Psoas muscle (tissue), 8 donors: ENCODE data around the gene AFF1. TPM values are rescaled to one million over a fixed set of nuclear protein-coding genes. Genes with fewer than 3 reads are reported as not detected.

ENCODE experiments used
- ATAC-seq, 4 donors: fragments of 200-7000 bp; cut with Tn5 transposase; one replicate each; pipeline ENCODE4 v1.9.1; 2020; ENCODE audit warnings: moderate library complexity in 3 of 4, mild to moderate bottlenecking in 2 of 4
- DNase-seq, 2 donors: peaks; one replicate each; pipeline ENCODE4 v3.0.0-alpha.2; 2020
- H3K27ac ChIP-seq: fragments of 200-600 bp; one replicate; pipeline ENCODE4 v1.8.0; 2022
- H3K27me3 ChIP-seq, 3 donors: fragments of 200-600 bp in 1 of 3; one replicate each; pipeline versions ENCODE4 v1.6.1 to v1.8.0; 2013 to 2022; ENCODE audit warnings: low read length in 2 of 3, mild to moderate bottlenecking in 2 of 3, moderate library complexity in 1 of 3; ENCODE audit not compliant: insufficient read depth in 3 of 3
- H3K36me3 ChIP-seq, 2 donors: fragments of 200-600 bp in 1 of 2; one replicate each; pipeline versions ENCODE4 v1.6.1 to v1.8.0; 2013 to 2022; ENCODE audit warnings: low read depth in 1 of 2, mild to moderate bottlenecking in 1 of 2, moderate library complexity in 1 of 2; ENCODE audit not compliant: insufficient read depth in 1 of 2
- H3K4me1 ChIP-seq: fragments of 200-600 bp; one replicate; pipeline ENCODE4 v1.8.0; 2022
- H3K4me3 ChIP-seq: fragments of 200-600 bp; one replicate; pipeline ENCODE4 v1.8.0; 2022; ENCODE audit warnings: mild to moderate bottlenecking
- H3K9me3 ChIP-seq: fragments of 200-600 bp; one replicate; pipeline ENCODE4 v1.8.0; 2022
- CTCF ChIP-seq: fragments of 200-600 bp; IDR thresholded peaks from one replicate; pipeline ENCODE4 v1.8.0; 2022; ENCODE audit warnings: antibody characterized with exemption
- WGBS, 3 donors: extraction: QIAGEN DNeasy Blood & Tissue Kit; methylation state at CpG; one replicate each; pipeline versions ENCODE4 v1.1.6 to v1.1.7; 2013; 5-methylcytosine and 5-hydroxymethylcytosine counted together
- intact Hi-C, 2 donors: fragments of 100-400 bp; cut with DNase I; formaldehyde crosslinking; loops; one replicate each; pipeline versions ENCODE4 v1.11.0 to v1.14.2; 2022
- polyA plus RNA-seq, 3 donors: library from polyadenylated mRNA; stranded (reverse); fragments of 200-250 nt; gene quantifications; one replicate each; pipeline ENCODE4 v1.2.3, GENCODE V29; 2013
- total RNA-seq, 4 donors: library from RNA; stranded (reverse); fragmentation: NEBNext Ultra II Directional in 2 of 4; extraction: Animal tissue kit (Norgen Biotek cat#: 25700) in 2 of 4; gene quantifications; one replicate each; pipeline versions ENCODE4 v1.2.1 to v1.2.4, GENCODE V29; 2021 to 2023
- donor health status: healthy with polysubstance abuse.
- donor health status: DM: no; HTN: no; CAD: no; lungs with moderate emphysema.
- donor health status: Bipolar disorder and iron deficiency.
- donor health status: healthy.
- donor health status: DM: yes; HTN: yes; CAD: no.
- donor health status: DM: no; HTN: no; CAD: no.
- donor health status: DM: no; HTN: no; CAD: no.
- donor health status: DM: yes; HTN: yes; CAD: no.

The AFF1 gene
- total and polyA plus RNA-seq, 7 donors, result 62.7 to 171 (median 120) TPM

DNA sequence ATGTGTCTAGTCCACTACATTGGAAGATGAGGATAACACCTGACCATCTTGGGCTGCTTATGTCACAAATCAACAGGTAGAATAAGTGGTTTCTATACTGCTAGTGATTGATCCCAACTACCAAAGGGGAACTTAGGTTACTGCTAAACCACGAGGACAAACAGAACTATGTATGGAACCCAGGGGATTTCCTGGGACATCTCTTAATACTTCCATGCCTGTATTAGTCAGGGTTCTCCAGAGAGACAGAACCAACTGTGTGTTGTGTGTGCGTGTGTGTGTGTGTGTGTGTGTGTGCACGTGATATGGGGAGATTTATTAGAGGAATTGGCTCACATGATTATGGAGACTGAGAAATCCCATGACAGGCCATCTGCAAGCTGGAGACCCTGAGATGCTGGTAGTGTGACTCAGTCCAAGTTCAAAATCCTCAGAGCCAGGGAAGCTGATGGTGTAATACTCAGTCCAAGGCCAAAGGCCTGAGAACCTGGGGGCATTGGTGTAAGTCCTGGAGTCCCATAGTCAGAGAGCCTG lies 16.2 kb upstream of the AFF1 start:
- Histone ChIP-seq H3K9me3 (no peaks in the 10 kb centered on the region), H3K4me1 (peaks cover 7% of the 10 kb centered on the region), H3K36me3 (peaks cover 0 to 9% of the 10 kb centered on the region in 2 donors), H3K27me3 (no peaks in the 10 kb centered on the region), H3K27ac (no peak overlapping the region), H3K4me3 (no peak overlapping the region)
- intact Hi-C loops, result no loop called here
- TF ChIP-seq CTCF, result no peak
- ATAC-seq (peak; percentile 33 to 61 (median 48)), DNase-seq (no peak)
- WGBS, 3 donors, result 16 to 45% (median 26%) methylated on average over 3 of the region's 3 CpGs

DNA sequence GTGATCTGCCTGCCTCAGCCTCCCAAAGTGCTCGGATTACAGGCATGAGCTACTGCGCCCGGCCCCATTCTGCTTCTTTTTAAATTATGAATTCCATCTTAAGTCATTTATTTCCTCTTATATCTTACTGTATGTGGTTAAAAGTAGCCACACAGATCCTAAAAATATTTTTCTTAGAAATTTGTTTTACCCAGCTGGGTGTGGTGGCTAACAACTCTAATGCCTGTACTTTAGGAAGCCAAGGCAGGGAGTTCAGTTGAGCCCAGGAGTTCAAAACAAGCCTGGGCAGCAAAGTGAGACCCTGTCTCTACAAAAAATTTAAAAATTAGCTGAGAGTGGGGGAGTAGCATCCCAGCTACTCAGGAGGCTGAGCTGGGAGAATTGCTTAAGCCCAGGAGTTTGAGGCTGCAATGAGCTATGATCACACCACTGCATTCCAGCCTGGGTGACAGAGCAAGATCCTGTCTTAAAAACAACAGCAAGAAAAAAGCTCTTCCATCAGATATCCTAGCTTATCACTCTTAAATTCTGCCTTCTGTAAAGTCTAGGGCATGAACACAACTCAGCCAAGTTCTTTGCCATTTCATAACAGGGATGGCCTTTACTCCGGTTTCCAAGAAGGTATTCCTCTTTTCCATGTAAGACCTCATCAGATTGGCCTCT lies 15.1 kb upstream of the AFF1 start:
- no peak for TF ChIP-seq CTCF
- 71 to 89% (median 88%) methylated on average over 4 of the region's 4 CpGs for WGBS, 3 donors

DNA sequence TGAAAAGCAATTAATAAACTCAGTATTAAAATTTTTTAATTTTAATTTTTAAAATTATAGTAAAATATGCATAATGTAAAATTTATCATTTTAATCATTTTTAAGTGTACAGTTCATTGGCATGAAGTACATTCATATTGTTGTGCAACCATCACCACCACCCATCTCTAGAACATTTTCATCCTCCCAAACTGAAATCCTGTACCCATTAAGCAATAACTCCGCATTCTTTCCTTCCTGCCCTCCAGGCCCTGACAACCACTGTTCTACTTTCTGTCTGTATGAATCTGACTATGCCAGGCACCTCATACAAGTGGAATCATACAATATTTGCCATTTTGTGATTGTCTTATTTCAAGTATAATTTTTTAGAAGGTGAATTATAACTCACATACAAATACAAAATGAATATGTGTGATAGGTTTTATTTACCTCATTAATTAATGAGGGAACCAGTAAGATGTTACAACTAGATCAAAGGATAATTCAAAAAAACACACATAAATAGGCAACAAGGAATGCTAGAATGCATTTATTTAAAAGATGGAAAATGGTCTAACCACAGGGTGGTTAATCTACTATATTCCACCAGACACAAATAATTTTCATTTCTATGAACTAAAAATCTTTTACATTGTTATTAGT lies 13.1 kb upstream of the AFF1 start:
- intact Hi-C loops, result loop anchor here (2.0 to 5.0 kb wide), 2 partner anchors 171 to 311 kb away; no protein-coding TSS in a partner anchor
- no peak overlapping the region for H3K27ac ChIP-seq
- H3K4me3 ChIP-seq, result no peak overlapping the region
- no peak for TF ChIP-seq CTCF
- DNase-seq (no peak), ATAC-seq (peak in 3 of 4 donors; percentile 49 to 69 (median 57))
- H3K9me3 ChIP-seq, result no peaks in the 10 kb centered on the region
- H3K27me3 ChIP-seq, result no peaks in the 10 kb centered on the region
- WGBS, 3 donors, result 84 to 95% (median 85%) methylated on average over 1 of the region's 1 CpG
- peaks cover 9% of the 10 kb centered on the region for H3K4me1 ChIP-seq
- peaks cover 3 to 17% of the 10 kb centered on the region in 2 donors for H3K36me3 ChIP-seq

More for the DNA sequence above, 15.1 kb upstream of the AFF1 start:
- H3K27ac ChIP-seq, result no peak overlapping the region
- H3K36me3 ChIP-seq, result peaks cover 0 to 15% of the 10 kb centered on the region in 2 donors
- H3K27me3 ChIP-seq, result no peaks in the 10 kb centered on the region
- no peaks in the 10 kb centered on the region for H3K9me3 ChIP-seq
- peaks cover 7% of the 10 kb centered on the region for H3K4me1 ChIP-seq
- DNase-seq (no peak), ATAC-seq (no peak)
- H3K4me3 ChIP-seq, result no peak overlapping the region
- intact Hi-C loops, result loop anchor here (5.0 kb wide), 1 partner anchor 313 kb away; no protein-coding TSS in a partner anchor

- 37 to 79% (median 56%) methylated on average over 2 of the region's 2 CpGs for WGBS, 3 donors
- no peaks in the 10 kb centered on the region for H3K9me3 ChIP-seq
- DNase-seq (no peak), ATAC-seq (no peak)
- H3K4me3 ChIP-seq, result no peak overlapping the region
- no peak overlapping the region for H3K27ac ChIP-seq
- TF ChIP-seq CTCF, result no peak
- H3K27me3 ChIP-seq, result no peaks in the 10 kb centered on the region
- H3K4me1 ChIP-seq, result peaks cover 22% of the 10 kb centered on the region
- intact Hi-C loops, result loop anchor here (5.0 kb wide), 3 partner anchors 167 to 307 kb away; no protein-coding TSS in a partner anchor
- H3K36me3 ChIP-seq, result peaks cover 3 to 21% of the 10 kb centered on the region in 2 donors
Observed at GRCh38 chr4:86924811-86925210, 10.0 kb upstream of the AFF1 start.
